HG03095 (cell line): ENCODE data around the gene TMEM191C.
"Not testable (repeated sequence)": the region's sequence is repeated elsewhere in the genome, so short reads cannot be mapped to it uniquely, and the experiment has no call there.

Experiments used
- ATAC-seq: cut with Tn5 transposase; IDR thresholded peaks from one replicate; pipeline ENCODE4 v1.9.1; 2021; ENCODE audit warnings: moderate library complexity; ENCODE audit not compliant: unreplicated experiment

TMEM191C gene

DNA sequence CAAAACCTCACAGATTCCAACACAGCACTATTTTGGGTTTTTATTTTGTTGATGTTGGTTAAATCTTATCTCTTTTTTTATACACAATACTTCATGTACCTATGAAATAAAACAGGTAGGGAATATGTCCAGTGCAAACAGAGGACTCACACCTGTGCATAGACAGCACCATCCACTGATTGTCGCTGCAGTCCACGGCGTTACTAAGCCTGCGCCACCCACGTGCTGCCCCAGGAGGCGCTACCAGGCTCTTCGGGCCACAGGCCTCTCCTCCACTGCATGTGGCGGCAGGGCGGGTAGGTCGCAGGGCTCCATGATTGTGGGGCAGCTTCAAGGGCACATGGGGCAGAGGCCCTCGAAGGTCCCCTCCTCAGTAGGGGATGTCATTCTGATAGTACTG lies 5.8 kb downstream of the TMEM191C start:
- not testable (repeated sequence) for ATAC-seq

DNA sequence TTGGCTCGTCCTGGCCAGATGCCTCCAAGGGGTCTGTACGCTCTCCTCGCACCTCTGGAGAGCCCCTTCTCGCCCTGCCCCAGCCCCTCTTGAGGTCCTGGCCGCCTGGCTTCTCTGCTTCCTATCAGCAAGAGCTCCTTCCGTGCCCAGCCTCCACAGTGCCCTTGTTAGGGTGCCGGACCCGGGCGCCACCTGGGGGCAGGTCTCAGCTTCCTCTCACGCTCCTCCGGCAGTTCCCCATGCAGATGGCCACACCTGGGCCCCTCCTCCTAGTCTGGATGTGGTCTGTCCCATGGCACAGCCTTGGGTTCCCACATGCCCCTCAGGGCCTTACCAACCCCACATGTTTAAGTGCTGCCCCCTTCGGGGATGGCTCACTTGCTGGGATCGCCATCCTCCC lies 6.5 kb downstream of the TMEM191C start:
- not testable (repeated sequence) for ATAC-seq

DNA sequence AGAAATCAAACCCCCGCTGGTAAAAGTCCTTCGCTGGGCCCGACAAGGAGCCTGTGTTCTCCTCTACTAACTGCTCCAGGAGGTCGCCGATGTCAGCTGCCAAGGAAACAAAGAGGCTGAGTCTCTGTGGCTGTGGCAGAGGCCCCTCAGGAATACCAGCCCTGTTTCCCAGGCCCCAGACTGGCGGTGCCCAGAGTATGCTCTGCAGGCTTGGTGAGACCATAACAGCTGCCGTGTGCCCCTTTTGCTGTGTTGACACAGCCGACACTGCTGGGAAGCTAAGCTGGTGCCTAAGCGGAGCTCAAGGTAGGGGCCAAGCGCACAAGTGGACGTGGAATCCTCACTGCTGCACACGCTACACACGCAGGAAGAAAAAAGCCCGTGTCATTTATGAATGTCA lies 16.9 kb downstream of the TMEM191C start:
- ATAC-seq = not testable (repeated sequence)

DNA sequence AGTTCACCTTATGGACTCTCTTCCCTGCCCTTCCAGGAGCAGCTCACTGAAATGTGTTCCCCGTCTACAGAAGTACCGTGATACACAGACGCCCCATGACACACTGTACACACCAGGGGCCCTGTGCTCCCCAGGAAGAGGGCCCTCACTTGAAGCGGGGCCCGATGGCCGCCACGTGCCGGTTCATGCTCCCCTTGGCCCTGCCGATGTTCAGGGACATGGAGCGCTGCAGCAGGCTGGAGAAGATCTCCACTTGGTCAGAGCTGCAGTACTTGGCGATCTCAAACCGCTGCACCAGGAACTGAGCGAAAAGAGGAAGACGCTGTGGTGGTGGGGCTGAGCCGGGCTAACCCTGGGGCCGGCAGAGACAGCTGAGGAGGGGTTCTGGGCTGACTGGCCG lies 20.5 kb downstream of the TMEM191C start:
- not testable (repeated sequence) for ATAC-seq

DNA sequence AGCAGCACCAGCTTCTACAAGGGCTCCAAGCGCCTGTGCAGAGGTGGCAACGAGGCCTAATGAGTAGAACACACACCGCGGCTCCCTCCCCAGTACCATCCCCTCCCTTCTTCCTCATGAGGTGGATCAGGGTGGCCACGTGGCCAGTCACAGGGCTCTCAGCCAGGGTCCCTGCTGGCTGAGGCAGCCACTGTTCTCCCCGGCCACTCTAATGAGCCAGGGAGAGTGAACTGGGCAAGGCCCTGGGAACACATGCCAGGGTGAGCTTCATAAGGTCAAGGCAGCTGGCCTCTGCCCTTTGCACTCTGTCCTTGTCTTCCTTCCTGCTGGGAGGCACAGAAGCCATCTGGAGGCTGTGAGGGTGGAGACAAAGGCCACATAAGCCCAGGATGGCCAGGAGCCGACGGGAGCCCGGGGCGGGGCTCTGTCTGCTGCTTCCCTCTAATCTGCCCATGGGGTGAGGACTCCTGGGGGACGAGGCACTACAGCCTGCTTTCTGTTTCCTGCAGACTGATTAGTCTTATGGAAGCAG lies 22.0 kb downstream of the TMEM191C start:
- not testable (repeated sequence) for ATAC-seq

DNA sequence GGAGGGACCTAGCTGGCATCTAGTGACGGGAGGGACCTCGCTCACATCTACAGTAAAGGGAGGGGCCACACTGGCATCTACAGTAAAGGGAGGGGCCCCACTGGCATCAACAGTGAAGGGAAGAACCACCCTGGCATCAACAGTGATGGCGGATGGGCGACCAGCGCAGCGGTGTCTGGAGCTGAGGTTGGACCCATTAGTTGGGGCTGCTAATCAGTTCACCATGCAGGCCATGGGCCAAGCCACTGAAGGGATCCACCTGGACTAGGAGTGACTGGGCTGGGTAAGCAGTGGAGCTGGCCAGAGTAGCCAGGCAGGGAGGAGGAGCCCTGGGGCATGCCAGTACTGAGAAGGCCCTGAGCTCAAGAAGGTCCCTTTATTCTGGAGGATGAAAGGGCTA lies 23.4 kb downstream of the TMEM191C start:
- not testable (repeated sequence) for ATAC-seq

DNA sequence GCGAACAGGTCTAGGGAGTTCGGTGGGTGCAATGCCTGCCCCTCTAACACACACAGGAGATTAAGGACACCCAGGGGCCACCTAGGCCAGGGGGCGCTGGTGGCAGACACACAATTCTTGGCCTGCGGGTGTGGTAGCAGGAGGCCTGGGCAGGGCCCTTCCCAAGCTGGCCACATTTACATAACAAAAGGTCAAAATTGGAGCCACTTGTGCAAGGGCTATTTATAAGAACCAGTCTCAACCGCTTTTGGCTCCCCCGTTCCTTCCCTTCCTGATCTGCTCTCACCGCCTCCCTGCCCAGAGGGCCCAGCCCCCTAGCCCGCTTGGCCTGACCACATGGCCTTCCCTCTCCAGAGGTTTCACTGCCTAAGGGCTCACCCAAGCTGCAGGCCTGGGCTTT lies 25.1 kb downstream of the TMEM191C start:
- ATAC-seq = not testable (repeated sequence)

DNA sequence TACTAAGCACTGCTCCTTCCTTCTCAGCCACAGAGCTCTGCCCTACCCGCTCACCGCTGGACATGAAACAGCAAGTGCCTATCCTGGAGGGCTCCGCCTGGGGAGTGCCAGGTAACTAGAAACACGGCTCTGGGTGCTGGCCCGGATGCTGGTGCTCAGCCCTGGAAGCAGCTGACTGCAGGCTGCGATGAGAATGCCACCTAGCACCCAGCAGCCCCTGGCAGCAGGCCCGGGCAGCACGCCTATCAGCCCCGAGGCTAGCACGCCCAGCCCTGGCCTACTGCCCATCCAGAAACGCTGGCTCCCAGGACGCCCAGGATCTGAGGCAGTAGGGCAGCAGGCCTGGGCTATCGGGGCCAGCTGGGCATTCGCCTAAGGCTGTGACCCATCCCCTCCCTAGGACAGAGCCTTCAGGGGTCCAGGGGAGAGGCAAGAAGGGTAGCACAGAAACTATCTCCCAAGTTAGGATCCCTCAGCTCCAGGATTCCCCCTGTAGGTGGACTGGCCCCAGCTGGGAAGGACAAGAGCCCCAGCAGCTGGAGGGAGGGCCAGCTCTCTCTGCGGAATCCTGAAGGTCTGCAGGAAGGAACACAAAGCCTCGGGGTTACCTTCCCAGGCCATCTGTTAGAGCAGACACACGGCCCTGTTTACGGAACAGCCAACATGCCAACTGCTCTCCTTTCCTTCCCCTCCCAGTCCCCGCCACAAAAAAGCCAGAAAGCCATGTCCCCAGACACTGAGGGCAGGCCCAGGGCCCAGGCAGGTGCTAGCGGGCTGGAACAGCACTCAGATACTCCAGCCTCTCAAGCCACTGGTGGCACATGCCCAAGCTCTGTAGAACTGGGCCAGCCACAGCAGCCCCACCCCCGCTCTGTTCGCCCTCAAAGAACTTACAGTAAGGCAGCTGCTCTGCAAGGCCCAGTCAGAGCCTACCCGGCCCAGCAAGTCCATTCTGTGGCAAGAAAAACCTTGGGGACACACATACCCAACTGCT lies 26.9 kb downstream of the TMEM191C start:
- not testable (repeated sequence) for ATAC-seq

DNA sequence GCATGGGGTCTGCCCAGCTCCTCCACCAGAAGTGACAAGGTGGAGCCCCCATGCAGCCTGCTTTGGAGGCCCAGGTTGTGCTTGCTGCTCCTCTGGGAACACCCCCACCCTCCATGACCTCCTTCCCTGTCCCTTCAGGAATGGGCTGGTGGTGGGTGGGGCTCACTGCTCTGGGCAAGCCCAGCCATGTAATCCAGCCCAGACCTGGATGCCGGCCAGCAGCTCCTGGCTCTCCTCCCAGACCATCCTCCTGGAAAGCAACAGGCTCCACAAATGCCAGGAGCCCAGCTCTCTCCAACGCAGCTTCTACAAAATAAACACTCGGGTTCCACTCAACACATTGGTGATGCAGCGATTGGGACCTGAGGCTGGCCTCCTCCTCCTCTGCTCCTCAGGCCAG lies 30.8 kb downstream of the TMEM191C start:
- not testable (repeated sequence) for ATAC-seq

DNA sequence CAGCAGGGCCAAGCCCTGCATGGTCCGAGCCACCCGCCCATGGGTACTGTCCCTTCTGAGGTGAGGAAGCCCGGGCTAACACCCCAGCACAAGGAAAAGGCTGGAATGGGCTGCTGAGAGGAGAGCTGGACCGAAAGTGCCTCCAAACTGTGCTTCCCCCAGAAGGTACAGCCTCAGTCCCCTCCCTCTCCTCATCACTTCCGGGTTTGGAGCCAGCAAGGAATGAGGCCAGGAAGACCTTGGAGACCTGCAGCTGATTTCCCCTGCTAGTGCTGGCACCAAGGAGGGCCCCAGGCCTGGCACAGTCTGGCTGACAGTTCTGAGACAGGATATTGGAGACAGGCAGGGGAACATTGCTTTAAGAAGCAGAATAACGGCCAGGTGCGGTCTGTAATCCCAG lies 31.3 kb downstream of the TMEM191C start:
- ATAC-seq = not testable (repeated sequence)

DNA sequence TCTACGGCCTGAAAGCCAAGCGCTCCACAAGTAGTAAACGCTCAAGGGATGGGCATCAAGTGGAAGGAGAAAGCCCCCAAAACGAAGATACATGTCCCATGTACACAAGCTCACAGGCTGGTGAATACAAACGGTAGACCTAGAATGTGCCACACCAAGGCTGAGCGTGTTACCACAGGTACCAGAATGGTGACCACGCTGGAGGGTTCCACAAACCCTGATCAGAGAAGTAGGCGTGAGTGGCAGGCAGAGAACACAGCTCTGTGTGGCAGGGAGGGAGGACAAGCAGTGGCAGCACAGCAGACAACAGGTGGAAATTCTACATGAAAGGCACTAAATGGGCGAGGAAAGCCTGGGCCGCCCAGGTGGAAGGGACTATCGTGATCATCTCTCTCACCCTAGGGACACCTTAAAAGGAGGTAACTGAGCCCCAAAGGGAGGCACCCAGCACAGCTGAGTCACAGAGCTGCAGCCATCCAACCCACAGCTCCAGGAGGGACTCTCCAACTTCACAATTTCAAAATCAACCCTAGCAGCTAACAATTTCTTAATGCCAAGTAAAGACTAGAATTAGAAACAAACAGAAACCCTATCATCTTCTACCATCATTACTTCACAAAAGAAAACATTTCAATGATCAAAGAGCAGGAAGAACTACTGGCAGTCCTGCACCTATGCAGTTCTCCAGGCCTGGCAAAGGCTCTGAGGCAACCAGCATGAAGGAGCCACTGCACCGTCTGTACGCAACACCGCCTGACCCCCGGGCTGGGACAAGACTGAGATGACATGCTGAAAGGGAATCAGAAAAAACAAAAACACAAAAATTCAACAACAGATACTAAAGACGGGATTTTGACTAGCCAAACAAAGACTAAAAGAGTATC lies 32.7 kb downstream of the TMEM191C start:
- ATAC-seq = not testable (repeated sequence)

DNA sequence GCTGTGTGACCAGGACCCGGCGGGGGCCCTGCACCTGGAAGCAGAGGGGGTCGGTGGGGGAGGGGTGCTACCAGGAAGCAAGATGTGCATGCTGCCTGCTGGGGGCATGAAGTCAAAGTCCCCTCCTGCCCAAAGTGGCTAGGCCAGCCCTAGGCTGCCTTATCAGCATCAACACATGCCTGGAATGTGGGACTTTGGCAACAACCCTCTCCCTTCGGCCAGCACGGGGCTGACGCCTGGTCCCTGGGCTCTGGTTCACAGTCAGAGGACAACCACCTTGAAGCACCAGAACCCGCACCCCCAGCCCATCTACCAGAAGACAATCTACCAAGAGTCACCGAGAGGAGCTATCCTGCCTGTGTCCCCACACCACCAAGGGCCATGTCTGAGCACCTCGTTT lies 43.2 kb downstream of the TMEM191C start:
- ATAC-seq = not testable (repeated sequence)

DNA sequence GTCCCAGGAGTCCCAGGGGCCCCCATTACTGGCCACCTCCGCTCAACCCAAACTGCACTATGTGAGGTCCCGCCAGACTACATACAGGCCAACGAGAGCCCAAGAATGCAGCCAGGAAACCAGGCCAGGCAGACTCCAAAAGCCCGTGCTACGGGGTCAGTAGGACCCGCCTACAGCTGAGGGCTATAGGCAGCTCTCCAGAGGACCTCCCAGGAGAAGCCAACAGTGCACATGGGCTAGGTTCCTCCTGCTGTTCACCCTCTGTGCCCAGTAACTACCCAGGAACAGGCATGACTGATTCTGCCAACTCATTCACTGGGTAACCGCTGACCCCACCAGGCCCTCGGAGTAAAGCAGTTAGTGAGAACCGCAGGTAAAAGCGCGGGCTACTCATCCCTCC lies 44.8 kb downstream of the TMEM191C start:
- not testable (repeated sequence) for ATAC-seq

DNA sequence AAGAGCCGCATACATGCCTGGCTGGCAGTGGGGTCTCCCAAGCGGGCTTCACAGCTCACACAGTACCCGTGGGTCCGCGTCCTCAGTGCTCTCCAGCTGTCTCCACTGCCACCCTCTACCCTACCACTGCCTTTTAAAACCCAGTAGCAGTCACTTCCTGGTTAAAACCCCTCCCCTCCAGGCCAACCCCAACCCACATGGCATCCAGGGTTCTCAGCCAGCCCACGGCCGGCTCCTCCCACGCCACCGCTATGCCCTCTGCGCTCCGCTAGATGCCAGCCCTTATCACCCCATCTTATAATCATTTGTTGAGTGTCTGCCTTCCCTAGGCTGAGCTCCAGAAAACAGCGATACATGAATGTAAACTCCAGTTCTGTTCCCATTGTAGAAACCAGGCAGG lies 46.9 kb downstream of the TMEM191C start:
- not testable (repeated sequence) for ATAC-seq

DNA sequence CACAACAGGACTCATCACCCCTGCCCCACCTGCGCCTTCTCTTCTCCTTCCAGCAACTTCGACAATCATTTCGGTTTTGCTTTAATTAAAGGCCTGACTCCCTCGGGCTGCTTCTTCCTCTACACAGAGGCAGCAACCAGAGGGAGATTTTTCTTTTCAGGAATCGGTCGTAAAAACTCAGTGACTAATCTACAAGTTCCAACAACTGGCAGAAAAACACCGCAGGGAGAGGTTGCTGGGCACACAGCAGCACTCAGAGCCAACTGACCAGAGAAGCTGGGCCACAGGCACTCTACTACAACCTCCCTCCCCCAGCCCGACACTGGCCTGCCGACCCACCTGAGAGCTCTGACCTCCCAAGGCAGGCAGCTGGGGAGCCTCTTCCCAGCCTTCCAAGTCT lies 48.0 kb downstream of the TMEM191C start:
- ATAC-seq = not testable (repeated sequence)

DNA sequence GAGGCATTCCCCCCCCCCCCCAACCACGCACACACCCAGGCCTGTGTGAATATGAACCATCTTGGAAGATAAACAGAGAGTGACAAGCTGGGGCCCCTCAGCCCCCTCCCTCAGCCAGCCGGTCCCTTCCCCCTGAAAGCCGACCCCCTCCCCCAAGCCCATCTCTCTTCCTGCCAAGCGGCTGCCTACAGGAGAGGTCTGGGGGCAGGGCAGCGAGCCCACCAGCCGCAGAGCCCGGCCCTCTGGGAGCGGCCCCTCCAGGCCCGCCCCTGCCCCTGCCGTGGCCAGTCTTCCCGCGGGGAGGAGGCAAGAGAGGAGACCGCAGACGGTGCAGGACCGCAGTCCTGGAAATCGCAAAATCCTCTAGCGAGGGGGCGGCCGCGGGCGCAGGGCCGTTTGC lies 49.3 kb downstream of the TMEM191C start:
- not testable (repeated sequence) for ATAC-seq

DNA sequence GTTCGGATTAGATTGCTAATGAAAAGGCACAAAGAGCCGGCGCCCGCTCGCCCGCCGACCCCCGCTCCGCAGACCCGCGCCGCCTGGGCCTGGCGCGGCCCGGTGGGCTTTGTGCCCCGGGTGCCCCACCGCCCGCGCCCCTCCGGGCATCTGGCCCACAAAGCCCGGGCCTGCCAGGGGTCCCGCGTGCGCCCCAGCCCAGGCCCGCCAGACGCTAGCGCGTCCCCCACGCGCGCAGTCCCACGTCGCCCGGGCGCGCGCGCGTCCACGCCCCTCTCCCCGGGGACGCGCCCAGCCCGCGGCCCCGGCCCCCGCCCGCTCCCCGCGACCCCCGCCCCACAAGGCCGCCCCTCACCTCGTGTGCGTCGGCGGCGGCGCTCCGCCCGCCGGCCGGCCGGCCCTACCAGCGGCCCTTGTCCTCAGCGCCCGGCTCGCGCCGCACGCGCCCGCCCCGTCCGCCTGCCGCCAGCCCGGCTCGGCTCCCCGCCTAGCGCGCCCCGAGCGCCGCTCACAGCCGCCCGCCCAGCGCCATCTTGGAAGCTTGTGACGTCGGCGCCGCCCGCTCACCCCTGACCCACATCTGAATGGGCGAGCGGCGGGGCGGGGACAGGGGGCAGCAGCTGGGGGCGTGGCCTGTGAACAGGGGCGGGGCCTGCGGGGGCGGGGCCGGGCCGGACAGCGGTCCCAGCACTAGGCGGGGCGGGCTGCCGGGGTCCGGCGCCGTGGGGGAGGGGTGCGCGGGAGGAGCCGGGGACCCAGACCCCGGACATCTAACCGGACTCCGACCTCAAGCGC lies 50.0 kb downstream of the TMEM191C start:
- peak; percentile 83 for ATAC-seq
